Astrocyte (in vitro differentiated cells and primary cell): ENCODE measurements around the gene ATG7.

ENCODE experiments used
- EZH2 ChIP-seq: IDR thresholded peaks from 2 replicates; pipeline ENCODE4 v1.6.1; 2012; ENCODE audit warnings: mild to moderate bottlenecking, low read length, inconsistent platforms; ENCODE audit not compliant: insufficient read depth
- TF ChIP-seq, protein P1 (sequence below): IDR thresholded peaks from 2 replicates; pipeline ENCODE4 v1.5.1; 2011; ENCODE audit warnings: low read depth, mild to moderate bottlenecking, inconsistent platforms, low read length, moderate library complexity; ENCODE audit not compliant: insufficient read depth

DNA sequence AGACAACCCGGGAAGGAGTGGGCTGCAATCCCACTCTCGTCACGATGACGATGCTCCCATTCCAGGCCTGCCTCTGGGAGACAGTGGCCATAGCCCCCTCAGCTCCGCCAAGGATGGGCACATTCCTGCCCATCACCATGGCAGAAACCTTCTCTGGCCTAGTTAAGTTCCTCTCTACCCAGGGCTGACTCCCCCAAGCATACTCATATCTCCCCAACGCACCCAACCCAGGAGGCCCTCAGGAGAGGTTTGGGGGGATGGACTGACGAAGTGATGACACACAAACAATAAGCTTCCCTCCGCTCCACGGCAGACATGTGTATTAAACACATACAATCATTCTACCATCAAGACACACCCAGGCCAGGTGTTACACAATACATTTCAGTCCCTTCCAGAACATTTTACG, 311.4 kb downstream of the ATG7 start:
- TF ChIP-seq, protein P1, sequence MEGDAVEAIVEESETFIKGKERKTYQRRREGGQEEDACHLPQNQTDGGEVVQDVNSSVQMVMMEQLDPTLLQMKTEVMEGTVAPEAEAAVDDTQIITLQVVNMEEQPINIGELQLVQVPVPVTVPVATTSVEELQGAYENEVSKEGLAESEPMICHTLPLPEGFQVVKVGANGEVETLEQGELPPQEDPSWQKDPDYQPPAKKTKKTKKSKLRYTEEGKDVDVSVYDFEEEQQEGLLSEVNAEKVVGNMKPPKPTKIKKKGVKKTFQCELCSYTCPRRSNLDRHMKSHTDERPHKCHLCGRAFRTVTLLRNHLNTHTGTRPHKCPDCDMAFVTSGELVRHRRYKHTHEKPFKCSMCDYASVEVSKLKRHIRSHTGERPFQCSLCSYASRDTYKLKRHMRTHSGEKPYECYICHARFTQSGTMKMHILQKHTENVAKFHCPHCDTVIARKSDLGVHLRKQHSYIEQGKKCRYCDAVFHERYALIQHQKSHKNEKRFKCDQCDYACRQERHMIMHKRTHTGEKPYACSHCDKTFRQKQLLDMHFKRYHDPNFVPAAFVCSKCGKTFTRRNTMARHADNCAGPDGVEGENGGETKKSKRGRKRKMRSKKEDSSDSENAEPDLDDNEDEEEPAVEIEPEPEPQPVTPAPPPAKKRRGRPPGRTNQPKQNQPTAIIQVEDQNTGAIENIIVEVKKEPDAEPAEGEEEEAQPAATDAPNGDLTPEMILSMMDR: no peak
- no peak for TF ChIP-seq EZH2
